GM12865 (cell line): ENCODE data around the gene PATE2.

Experiments used
- DNase-seq: peaks from one replicate; pipeline ENCODE4 v3.0.0; 2010; ENCODE audit warnings: low read depth
- H3K4me3 ChIP-seq: 2 replicates; pipeline ENCODE4 v1.5.1; 2011; ENCODE audit warnings: mild to moderate bottlenecking, low read depth, low read length, control low read depth
- TF ChIP-seq, protein P1 (sequence below): IDR thresholded peaks from 2 replicates; pipeline ENCODE4 v1.5.1; 2011; ENCODE audit warnings: low read length, control low read depth, low read depth, inconsistent platforms; ENCODE audit not compliant: insufficient read depth; ENCODE audit errors: missing control alignments

PATE2 gene

DNA sequence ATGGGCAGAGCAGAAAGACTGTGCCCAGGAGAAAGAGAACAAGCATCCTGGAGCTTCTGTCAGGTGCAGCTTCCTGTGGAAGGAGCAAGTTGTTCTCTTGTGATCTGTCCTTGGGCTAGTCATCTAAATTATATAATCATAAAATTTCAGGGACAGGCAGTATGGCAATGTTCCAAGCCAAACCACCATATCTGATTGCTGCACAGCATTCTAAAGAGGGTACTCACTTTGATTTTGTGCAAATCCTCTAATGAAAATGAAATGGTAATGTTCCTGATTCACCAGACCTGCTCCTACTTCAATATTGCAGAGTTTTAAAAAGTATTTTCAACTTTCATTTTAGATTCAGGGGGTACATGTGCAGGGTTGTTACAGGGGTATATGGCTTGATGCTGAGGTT lies at the start of gene PATE2:
PATE2 (minus strand) TSS at position 101 of the 400 bp plus-strand sequence; CDS start at position 46, 55 bp downstream.
- TF ChIP-seq, protein P1, sequence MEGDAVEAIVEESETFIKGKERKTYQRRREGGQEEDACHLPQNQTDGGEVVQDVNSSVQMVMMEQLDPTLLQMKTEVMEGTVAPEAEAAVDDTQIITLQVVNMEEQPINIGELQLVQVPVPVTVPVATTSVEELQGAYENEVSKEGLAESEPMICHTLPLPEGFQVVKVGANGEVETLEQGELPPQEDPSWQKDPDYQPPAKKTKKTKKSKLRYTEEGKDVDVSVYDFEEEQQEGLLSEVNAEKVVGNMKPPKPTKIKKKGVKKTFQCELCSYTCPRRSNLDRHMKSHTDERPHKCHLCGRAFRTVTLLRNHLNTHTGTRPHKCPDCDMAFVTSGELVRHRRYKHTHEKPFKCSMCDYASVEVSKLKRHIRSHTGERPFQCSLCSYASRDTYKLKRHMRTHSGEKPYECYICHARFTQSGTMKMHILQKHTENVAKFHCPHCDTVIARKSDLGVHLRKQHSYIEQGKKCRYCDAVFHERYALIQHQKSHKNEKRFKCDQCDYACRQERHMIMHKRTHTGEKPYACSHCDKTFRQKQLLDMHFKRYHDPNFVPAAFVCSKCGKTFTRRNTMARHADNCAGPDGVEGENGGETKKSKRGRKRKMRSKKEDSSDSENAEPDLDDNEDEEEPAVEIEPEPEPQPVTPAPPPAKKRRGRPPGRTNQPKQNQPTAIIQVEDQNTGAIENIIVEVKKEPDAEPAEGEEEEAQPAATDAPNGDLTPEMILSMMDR, result no peak
- H3K4me3 ChIP-seq, result no peak within 1 kb of the TSS
- DNase-seq, result no peak

DNA sequence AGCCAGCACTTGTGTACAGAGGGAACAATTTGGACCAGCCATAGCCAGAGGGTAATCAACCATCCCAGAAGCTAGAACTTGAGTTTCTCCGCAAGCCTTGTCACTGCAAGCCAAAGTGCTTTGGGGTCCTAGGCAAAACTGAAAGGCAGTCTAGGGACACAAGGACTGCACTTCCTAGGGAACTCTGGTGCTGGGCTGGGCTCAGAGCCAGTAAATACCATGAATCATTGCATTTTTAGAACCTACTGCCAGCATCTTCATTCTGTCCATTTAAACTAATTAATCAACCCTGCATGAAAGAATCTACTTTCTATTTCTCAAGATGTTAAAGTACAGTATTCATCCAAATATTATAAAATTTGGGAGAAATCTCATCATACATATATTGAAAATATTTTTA lies 29.3 kb upstream of the PATE2 start:
- no peak for DNase-seq
- TF ChIP-seq, protein P1, result no peak
- H3K4me3 ChIP-seq, result no peak overlapping the region

DNA sequence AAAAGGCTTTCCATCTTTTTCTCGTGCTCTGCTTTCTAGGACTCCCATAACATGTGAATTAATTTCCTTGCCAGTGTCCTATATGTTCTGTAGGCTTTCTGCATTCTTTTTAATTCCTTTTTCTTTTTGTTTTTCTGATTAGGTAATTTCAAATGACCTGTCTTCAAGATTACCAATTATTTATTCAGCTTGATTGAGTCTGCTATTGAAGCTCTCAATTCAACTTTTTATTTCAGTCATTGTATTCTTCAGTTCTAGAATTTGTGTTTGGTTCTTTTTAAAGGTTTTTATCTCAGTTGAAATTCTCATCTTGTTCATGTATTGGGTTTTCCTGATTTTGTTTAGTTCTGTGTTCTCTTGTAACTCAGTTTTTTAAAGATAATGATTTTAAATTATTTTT lies 23.8 kb upstream of the PATE2 start:
- H3K4me3 ChIP-seq, result no peak overlapping the region
- no peak for DNase-seq
- TF ChIP-seq, protein P1, result no peak

DNA sequence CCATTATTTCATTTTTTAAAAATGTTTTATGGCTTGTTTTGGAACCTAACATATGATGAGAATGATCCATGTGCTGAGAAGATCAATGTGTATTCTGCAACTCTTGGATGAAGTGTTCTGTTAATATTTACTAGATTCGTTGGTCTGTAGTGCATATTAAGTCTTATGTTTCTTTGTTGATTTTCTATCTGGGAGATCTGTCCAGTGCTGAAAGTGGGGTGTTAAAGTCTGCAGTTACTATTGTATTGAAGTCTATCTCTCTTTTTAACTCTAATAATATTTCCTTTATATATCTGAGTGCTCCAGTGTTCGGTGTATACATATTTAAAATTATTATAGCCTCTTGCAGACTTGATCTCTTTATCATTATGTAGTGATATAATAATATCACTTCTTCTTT lies 21.2 kb upstream of the PATE2 start:
- DNase-seq, result no peak
- TF ChIP-seq, protein P1, result no peak

DNA sequence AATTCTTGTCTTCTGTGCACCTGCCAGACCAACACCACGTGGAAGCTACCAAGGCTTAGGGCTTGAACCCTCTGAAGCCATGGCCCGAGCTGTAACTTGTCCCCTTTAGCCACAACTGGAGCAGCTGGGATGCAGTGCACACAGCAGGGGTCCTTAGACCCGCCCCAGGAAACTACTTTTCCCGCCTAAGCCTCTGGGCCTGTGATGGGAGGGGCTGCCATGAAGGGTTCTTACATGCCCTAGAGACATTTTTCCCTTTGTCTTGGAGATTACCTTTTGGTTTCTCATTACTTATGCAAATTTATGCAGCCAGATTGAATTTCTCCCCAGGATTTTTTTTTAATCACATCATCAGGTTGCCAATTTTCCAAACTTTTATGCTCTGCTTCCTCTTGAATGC lies 19.0 kb upstream of the PATE2 start:
- no peak overlapping the region for H3K4me3 ChIP-seq
- no peak for DNase-seq

More for the DNA sequence above, 21.2 kb upstream of the PATE2 start:
- no peak overlapping the region for H3K4me3 ChIP-seq

DNA sequence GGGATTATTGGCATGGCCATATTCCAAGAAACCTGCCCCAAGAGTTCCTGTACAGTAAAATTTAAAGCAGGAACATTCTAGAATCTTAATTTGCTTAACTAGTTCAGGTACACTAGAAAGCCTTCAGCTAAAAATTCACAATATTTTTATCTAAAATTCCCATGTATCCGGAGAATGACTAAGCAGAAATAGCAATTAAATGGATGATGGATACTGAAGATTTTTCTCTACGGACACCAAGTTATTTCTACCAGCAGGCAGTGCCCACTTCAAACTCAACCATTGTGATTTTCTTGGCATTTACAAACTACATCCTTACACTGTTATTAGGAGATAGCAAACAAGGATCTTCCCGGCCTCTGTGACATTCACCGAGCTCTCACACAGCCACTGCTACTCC lies 12.2 kb upstream of the PATE2 start:
- DNase-seq, result no peak
- TF ChIP-seq, protein P1, result no peak
- no peak overlapping the region for H3K4me3 ChIP-seq

More for the DNA sequence above, 19.0 kb upstream of the PATE2 start:
- TF ChIP-seq, protein P1, result no peak

DNA sequence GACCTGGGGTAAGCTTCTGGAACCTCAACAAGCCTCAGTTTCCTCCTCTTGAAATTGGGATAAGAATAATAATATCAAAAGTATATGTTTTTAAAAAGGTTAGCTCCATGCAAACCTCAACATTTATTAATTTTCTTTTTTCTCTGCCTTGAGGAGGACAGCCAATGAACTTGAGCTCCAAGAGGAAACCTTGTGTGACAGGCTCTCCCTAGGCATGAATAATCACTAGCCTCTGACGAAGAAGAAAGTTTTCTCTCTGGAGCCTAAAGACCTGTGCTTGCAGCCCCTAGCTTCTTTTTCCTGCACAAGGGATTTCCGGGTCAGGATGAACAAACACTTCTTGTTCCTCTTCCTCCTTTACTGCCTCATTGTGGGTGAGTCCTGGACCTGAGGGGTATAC lies 9.2 kb upstream of the PATE2 start, which contains the start of gene PATE3:
PATE3 (plus strand) TSS at position 301 of the 400 bp plus-strand sequence; CDS start at position 326, 25 bp downstream.
- H3K4me3 ChIP-seq, result no peak within 1 kb of the TSS
- TF ChIP-seq, protein P1, result no peak
- no peak for DNase-seq
